ENCODE data around the gene NAPA. TPM values are rescaled to one million over a fixed set of nuclear protein-coding genes. Genes with fewer than 3 reads are reported as not detected.

NAPA gene
- total and polyA plus RNA-seq, 10 of the 15 experiments (the other 5 are each of a cell fraction or from before 2014, with no cell fraction given): 8.2 to 193 (median 102) TPM

- TF ChIP-seq E2F8 (IDR thresholded peaks at IDR 0.05; ENCODE audit: low read depth, partially characterized antibody) (no peak), MYC (IDR thresholded peaks at IDR 0.05; ENCODE audit: insufficient read depth, insufficient read length, insufficient replicate concordance, low read length, severe bottlenecking) (no peak), ZNF217 (IDR thresholded peaks at IDR 0.05) (no peak), IRF5 (IDR thresholded peaks at IDR 0.05; ENCODE audit: borderline replicate concordance) (no peak), ZBED1 (IDR thresholded peaks at IDR 0.05; ENCODE audit: borderline replicate concordance) (no peak), BCLAF1 (IDR thresholded peaks at IDR 0.05) (no peak), CBFB (IDR thresholded peaks at IDR 0.05; ENCODE audit: low read depth) (no peak), HCFC1 (IDR thresholded peaks at IDR 0.05; ENCODE audit: low read length) (no peak), SMARCA5 (IDR thresholded peaks at IDR 0.05) (no peak), TAF1 (IDR thresholded peaks at IDR 0.05; ENCODE audit: borderline replicate concordance, low read depth, low read length) (no peak), MEF2A (IDR thresholded peaks at IDR 0.05; ENCODE audit: insufficient read depth, low read depth, low read length) (no peak)
These were observed 5.6 kb downstream of the NAPA start (continued) for GRCh38 chr19:47509170-47509847.

Measured in GM12878 (cell line).